Suprapubic skin (tissue), 4 donors: Measurements from ENCODE around the gene ELMO1. TPM values are rescaled to one million over a fixed set of nuclear protein-coding genes. Genes with fewer than 3 reads are reported as not detected.

Source experiments
- DNase-seq, 2 donors: peaks; one replicate each; pipeline ENCODE4 v3.0.0-alpha.2; 2019; ENCODE audit warnings: low spot score in 2 of 2
- H3K27ac ChIP-seq: fragments of 200-600 bp; sonication (generic); one replicate; pipeline ENCODE4 v1.5.1; 2019
- H3K27me3 ChIP-seq: fragments of 200-600 bp; sonication (generic); one replicate; pipeline ENCODE4 v1.5.1; 2019
- H3K36me3 ChIP-seq: fragments of 200-600 bp; sonication (generic); one replicate; pipeline ENCODE4 v1.5.1; 2019
- H3K4me1 ChIP-seq: fragments of 200-600 bp; sonication (generic); one replicate; pipeline ENCODE4 v1.5.1; 2019
- H3K4me3 ChIP-seq: fragments of 200-600 bp; sonication (generic); one replicate; pipeline ENCODE4 v1.5.1; 2019; ENCODE audit warnings: mild to moderate bottlenecking
- H3K9me3 ChIP-seq: fragments of 200-600 bp; sonication (generic); one replicate; pipeline ENCODE4 v1.5.1; 2019
- CTCF ChIP-seq, 2 donors: fragments of 200-600 bp in 1 of 2; fragments of 450-650 bp in 1 of 2; sonication (generic) in 1 of 2; IDR thresholded peaks; one replicate each; pipeline ENCODE4 v1.5.1; 2016 to 2019; ENCODE audit warnings: antibody characterized with exemption in 2 of 2, mild to moderate bottlenecking in 1 of 2, moderate library complexity in 1 of 2
- EP300 ChIP-seq: sonication (generic); formaldehyde crosslinking; IDR thresholded peaks from one replicate; pipeline ENCODE4 v1.6.1; 2017; ENCODE audit warnings: antibody characterized with exemption
- POLR2A ChIP-seq, 2 donors: fragments of 450-650 bp; IDR thresholded peaks; one replicate each; pipeline ENCODE4 v1.6.1; 2017; ENCODE audit warnings: antibody characterized with exemption in 2 of 2, mild to moderate bottlenecking in 2 of 2, moderate library complexity in 2 of 2
- POLR2AphosphoS5 ChIP-seq, 3 donors: sonication (generic); formaldehyde crosslinking; IDR thresholded peaks; one replicate each; pipeline ENCODE4 v1.6.1; 2017; ENCODE audit warnings: antibody characterized with exemption in 3 of 3
- WGBS: methylation state at CpG from one replicate; pipeline ENCODE4 v1.1.5; 2018; 5-methylcytosine and 5-hydroxymethylcytosine counted together
- total RNA-seq, 4 donors: library from RNA; depleted of rRNA; stranded (reverse); fragments of >200 nt; gene quantifications; one replicate each; pipeline ENCODE4 v1.1.0, GENCODE V29; 2016

The ELMO1 gene
- total RNA-seq, 4 donors from 2014 or later = 9.8 to 49.6 (median 22.2) TPM

- Histone ChIP-seq H3K9me3 (no peaks in the 10 kb centered on the region), H3K27me3 (no peaks in the 10 kb centered on the region), H3K4me3 (no peak overlapping the region), H3K36me3 (no peaks in the 10 kb centered on the region), H3K27ac (no peak overlapping the region), H3K4me1 (peaks cover 5% of the 10 kb centered on the region)
- TF ChIP-seq EP300 (no peak), POLR2AphosphoS5 (IDR thresholded peaks at IDR 0.05) (no peak)
- WGBS = 89% methylated on average over 3 of the region's 3 CpGs
- DNase-seq = no peak
Measured at GRCh38 chr7:37367010-37367409, 81.7 kb downstream of the ELMO1 start.

GRCh38 chr7:37366445-37366844, 82.2 kb downstream of the ELMO1 start:
- Histone ChIP-seq H3K36me3 (no peaks in the 10 kb centered on the region), H3K4me1 (peaks cover 5% of the 10 kb centered on the region), H3K4me3 (no peak overlapping the region), H3K9me3 (no peaks in the 10 kb centered on the region), H3K27ac (no peak overlapping the region), H3K27me3 (no peaks in the 10 kb centered on the region)
- WGBS = 83% methylated on average over 3 of the region's 3 CpGs
- TF ChIP-seq POLR2A (IDR thresholded peaks at IDR 0.05) = no peak
- no peak for TF ChIP-seq CTCF (IDR thresholded peaks at IDR 0.05)
- TF ChIP-seq POLR2AphosphoS5 (IDR thresholded peaks at IDR 0.05) = no peak
- TF ChIP-seq EP300 = no peak
- no peak for DNase-seq

DNA sequence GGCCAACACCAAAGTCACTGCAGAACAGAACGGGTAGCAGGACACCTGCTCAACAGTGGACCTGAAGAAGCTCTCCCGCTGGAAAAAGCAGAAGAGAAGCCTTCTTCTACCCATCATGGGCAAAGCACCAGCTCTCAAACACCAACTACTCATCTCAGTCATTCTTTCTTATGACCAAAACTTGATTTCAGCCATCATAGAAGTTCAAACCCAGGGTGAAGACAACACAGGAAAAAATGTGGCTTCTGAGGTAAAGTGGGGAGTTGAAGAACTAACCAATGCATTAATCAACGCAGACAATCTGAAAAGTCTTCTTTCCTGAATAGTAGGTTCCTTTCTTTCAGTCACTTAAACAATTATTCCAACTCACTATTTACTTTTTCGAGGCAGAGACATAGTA, 83.3 kb downstream of the ELMO1 start:
- TF ChIP-seq EP300 (no peak), CTCF (IDR thresholded peaks at IDR 0.05) (no peak), POLR2AphosphoS5 (IDR thresholded peaks at IDR 0.05) (no peak), POLR2A (IDR thresholded peaks at IDR 0.05) (no peak)
- 83% methylated on average over 4 of the region's 4 CpGs for WGBS
- Histone ChIP-seq H3K4me3 (no peak overlapping the region), H3K27me3 (no peaks in the 10 kb centered on the region), H3K4me1 (peaks cover 3% of the 10 kb centered on the region), H3K36me3 (no peaks in the 10 kb centered on the region), H3K9me3 (no peaks in the 10 kb centered on the region), H3K27ac (no peak overlapping the region)
- no peak for DNase-seq

DNA sequence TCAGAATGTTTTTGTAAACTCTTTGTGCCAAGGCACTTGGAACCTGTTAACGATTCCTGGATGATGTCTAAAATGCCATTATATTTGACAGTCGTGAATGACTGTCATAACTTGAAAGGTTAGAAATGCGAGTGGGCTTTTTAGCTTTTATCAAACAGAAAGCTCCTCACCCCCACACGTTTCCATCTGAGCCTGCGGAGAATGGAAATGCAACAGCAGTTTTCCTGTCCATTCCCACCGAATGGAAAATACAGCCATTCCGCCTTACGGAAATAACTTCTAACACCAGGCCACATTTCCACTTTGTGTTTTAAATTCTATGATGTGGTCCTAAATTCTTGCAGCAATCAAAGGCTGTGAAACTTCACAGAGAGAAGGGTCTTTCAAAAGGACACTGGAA, 83.8 kb downstream of the ELMO1 start:
- no peak for TF ChIP-seq EP300
- no peak for TF ChIP-seq POLR2A (IDR thresholded peaks at IDR 0.05)
- TF ChIP-seq POLR2AphosphoS5 (IDR thresholded peaks at IDR 0.05) = no peak
- no peak for TF ChIP-seq CTCF (IDR thresholded peaks at IDR 0.05)

DNA sequence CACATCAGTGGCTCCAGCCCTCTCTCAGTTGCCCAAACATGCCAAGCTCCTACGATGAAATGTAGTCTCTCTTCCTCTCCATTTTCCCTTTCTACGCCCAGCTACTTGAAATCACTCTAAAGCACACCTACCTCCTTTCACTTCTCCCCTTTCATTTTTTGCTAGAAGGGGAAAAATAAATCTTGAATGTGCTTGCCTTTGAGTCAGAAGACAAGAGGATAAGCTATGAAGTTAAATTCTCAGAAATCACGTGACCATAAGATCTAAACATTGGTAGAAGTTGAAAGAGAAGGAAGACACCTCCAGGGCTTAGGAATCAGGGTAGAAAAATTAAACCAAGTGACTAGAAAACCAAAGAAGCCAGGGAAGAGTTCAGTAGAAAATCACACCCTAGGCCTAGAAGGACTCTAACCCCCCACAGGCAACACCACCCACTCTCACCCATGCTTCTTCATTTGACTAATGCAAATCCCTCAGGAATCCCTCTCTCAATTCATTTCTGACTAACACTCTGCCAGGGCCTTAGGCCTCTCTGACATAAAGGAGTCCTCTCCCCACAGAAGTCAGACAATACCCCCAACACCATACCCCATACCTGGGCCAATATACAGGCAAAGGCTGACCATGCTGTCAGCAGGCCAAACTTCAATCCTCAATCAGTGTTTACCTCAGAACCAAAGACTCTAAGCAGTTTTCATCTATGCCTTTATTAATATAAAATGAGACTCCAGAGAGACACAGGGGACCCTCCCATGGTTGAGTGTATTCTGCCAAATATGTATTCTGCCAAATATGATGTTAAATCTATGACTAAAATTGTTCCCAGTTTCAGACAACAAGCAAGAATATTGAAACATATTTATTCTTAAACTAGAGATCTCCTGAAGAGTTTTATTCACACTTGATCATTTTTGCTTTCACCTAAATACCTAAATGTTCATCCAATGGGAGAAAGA, 84.8 kb downstream of the ELMO1 start:
- DNase-seq = no peak
- no peak overlapping the region for H3K27ac ChIP-seq
- H3K27me3 ChIP-seq = no peaks in the 10 kb centered on the region
- H3K4me1 ChIP-seq = no peaks in the 10 kb centered on the region
- H3K9me3 ChIP-seq = no peaks in the 10 kb centered on the region
- no peak overlapping the region for H3K4me3 ChIP-seq
- TF ChIP-seq POLR2A (IDR thresholded peaks at IDR 0.05) = no peak
- no peak for TF ChIP-seq POLR2AphosphoS5 (IDR thresholded peaks at IDR 0.05)
- TF ChIP-seq CTCF (IDR thresholded peaks at IDR 0.05) = no peak
- TF ChIP-seq EP300 = no peak
- H3K36me3 ChIP-seq = no peaks in the 10 kb centered on the region
- 86% methylated on average over 3 of the region's 3 CpGs for WGBS

More for the DNA sequence above, 83.8 kb downstream of the ELMO1 start:
- 75% methylated on average over 8 of the region's 8 CpGs for WGBS
- H3K36me3 ChIP-seq = no peaks in the 10 kb centered on the region
- H3K9me3 ChIP-seq = no peaks in the 10 kb centered on the region
- no peak overlapping the region for H3K27ac ChIP-seq
- H3K4me3 ChIP-seq = no peak overlapping the region
- DNase-seq = no peak
- H3K27me3 ChIP-seq = no peaks in the 10 kb centered on the region
- no peaks in the 10 kb centered on the region for H3K4me1 ChIP-seq
